WTC11 (cell line): ENCODE measurements around the gene LHFPL4. TPM values are rescaled to one million over a fixed set of nuclear protein-coding genes. Genes with fewer than 3 reads are reported as not detected.
A peak's percentile ranks its signal among the peaks of the same experiment; 100 is the strongest.

Source experiments
- ATAC-seq: fragments of 200-7000 bp; cut with Tn5 transposase; 2 replicates; pipeline ENCODE4 v1.10.0; 2021; ENCODE audit warnings: mild to moderate bottlenecking, moderate library complexity
- CTCF ChIA-PET: fragments of 300-600 bp; sonication (Branson Sonifier 250); formaldehyde crosslinking; loops from one replicate; lab custom pipeline; 2021; ENCODE audit warnings: antibody characterized with exemption; lab: Charles Lee
- POLR2A ChIA-PET: fragments of 350-600 bp; sonication (Branson Sonifier 250); formaldehyde crosslinking; loops from one replicate; lab custom pipeline; 2021; ENCODE audit warnings: antibody characterized with exemption; lab: Charles Lee
- DNase-seq: peaks from one replicate; pipeline ENCODE4 v3.0.0; 2021; ENCODE audit warnings: low spot score
- H3K27ac Mint-ChIP-seq: 2 replicates; pipeline ENCODE4 v1.8.0; 2021; ENCODE audit warnings: mixed read lengths
- H3K27me3 Mint-ChIP-seq: 2 replicates; pipeline ENCODE4 v1.8.0; 2021; ENCODE audit warnings: low read depth, mild to moderate bottlenecking, moderate library complexity, mixed read lengths
- H3K36me3 Mint-ChIP-seq: 2 replicates; pipeline ENCODE4 v1.8.0; 2021; ENCODE audit warnings: mixed read lengths
- H3K4me1 Mint-ChIP-seq: 2 replicates; pipeline ENCODE4 v1.8.0; 2022; ENCODE audit warnings: mixed read lengths
- H3K4me3 Mint-ChIP-seq: 2 replicates; pipeline ENCODE4 v1.8.0; 2021; ENCODE audit warnings: mild to moderate bottlenecking, moderate library complexity, mixed read lengths
- H3K9me3 Mint-ChIP-seq: 2 replicates; pipeline ENCODE4 v1.8.0; 2021; ENCODE audit warnings: mixed read lengths
- ARID4B ChIP-seq: sonication (generic); formaldehyde crosslinking; IDR thresholded peaks from 2 replicates; pipeline ENCODE4 v1.8.0; 2023; ENCODE audit warnings: missing genetic modification reagents, mild to moderate bottlenecking, borderline replicate concordance
- CREB1 ChIP-seq: sonication (generic); formaldehyde crosslinking; IDR thresholded peaks from 2 replicates; pipeline ENCODE4 v1.8.0; 2023; ENCODE audit warnings: mild to moderate bottlenecking, missing genetic modification reagents
- CTCF ChIP-seq: fragments of 200-600 bp; IDR thresholded peaks from 2 replicates; pipeline ENCODE4 v1.8.0; 2022; ENCODE audit warnings: antibody characterized with exemption
- E2F1 ChIP-seq: sonication (generic); formaldehyde crosslinking; IDR thresholded peaks from 2 replicates; pipeline ENCODE4 v1.8.0; 2022; ENCODE audit warnings: mild to moderate bottlenecking, missing genetic modification reagents
- E2F5 ChIP-seq: sonication (generic); formaldehyde crosslinking; IDR thresholded peaks from 2 replicates; pipeline ENCODE4 v1.8.1; 2022; ENCODE audit warnings: mild to moderate bottlenecking, moderate library complexity, missing genetic modification reagents
- EMX1 ChIP-seq: fragments of 250-450 bp; sonication (Bioruptor Pico); IDR thresholded peaks from 2 replicates; pipeline ENCODE4 v1.8.0; 2021; ENCODE audit warnings: mild to moderate bottlenecking
- ESRRA ChIP-seq: sonication (generic); formaldehyde crosslinking; IDR thresholded peaks from 2 replicates; pipeline ENCODE4 v1.8.1; 2022; ENCODE audit warnings: mild to moderate bottlenecking, missing genetic modification reagents, borderline replicate concordance
- ETV6 ChIP-seq: sonication (generic); formaldehyde crosslinking; IDR thresholded peaks from 2 replicates; pipeline ENCODE4 v1.8.1; 2022; ENCODE audit warnings: mild to moderate bottlenecking, missing genetic modification reagents
- FOXK1 ChIP-seq: sonication (generic); formaldehyde crosslinking; IDR thresholded peaks from 2 replicates; pipeline ENCODE4 v1.8.0; 2022; ENCODE audit warnings: mild to moderate bottlenecking, moderate library complexity, missing genetic modification reagents
- GABPB1 ChIP-seq: sonication (generic); formaldehyde crosslinking; IDR thresholded peaks from 2 replicates; pipeline ENCODE4 v1.8.1; 2023; ENCODE audit warnings: mild to moderate bottlenecking, missing genetic modification reagents
- NR1H2 ChIP-seq: sonication (generic); formaldehyde crosslinking; IDR thresholded peaks from 2 replicates; pipeline ENCODE4 v1.9.0; 2021; ENCODE audit warnings: mild to moderate bottlenecking, moderate library complexity, missing genetic modification reagents
- SMAD3 ChIP-seq: sonication (generic); formaldehyde crosslinking; IDR thresholded peaks from 2 replicates; pipeline ENCODE4 v1.8.0; 2022; ENCODE audit warnings: missing genetic modification reagents, mild to moderate bottlenecking, borderline replicate concordance
- SOX15 ChIP-seq: fragments of 250-450 bp; sonication (Bioruptor Pico); IDR thresholded peaks from 2 replicates; pipeline ENCODE4 v1.9.0; 2021; ENCODE audit warnings: mild to moderate bottlenecking
- SP1 ChIP-seq: sonication (generic); formaldehyde crosslinking; conservative IDR thresholded peaks from 2 replicates; pipeline ENCODE4 v1.8.1; 2022; ENCODE audit warnings: missing genetic modification reagents
- USF2 ChIP-seq: sonication (generic); formaldehyde crosslinking; IDR thresholded peaks from 2 replicates; pipeline ENCODE4 v1.8.1; 2023; ENCODE audit warnings: mild to moderate bottlenecking, missing genetic modification reagents, moderate library complexity
- ZNF138 ChIP-seq: sonication (generic); formaldehyde crosslinking; conservative IDR thresholded peaks from 2 replicates; pipeline ENCODE4 v1.8.1; 2022; ENCODE audit warnings: mild to moderate bottlenecking, moderate library complexity, missing genetic modification reagents
- ZNF219 ChIP-seq: sonication (generic); formaldehyde crosslinking; IDR thresholded peaks from 2 replicates; pipeline ENCODE4 v1.8.0; 2023; ENCODE audit warnings: missing genetic modification reagents, mild to moderate bottlenecking, borderline replicate concordance
- ZNF263 ChIP-seq: sonication (generic); formaldehyde crosslinking; IDR thresholded peaks from 2 replicates; pipeline ENCODE4 v1.8.1; 2022; ENCODE audit warnings: low read depth, mild to moderate bottlenecking, moderate library complexity, missing genetic modification reagents
- total RNA-seq: library from RNA; stranded (reverse); gene quantifications from 3 replicates; pipeline ENCODE4 v1.2.3, GENCODE V29; 2021

The LHFPL4 gene
- total RNA-seq, 1 experiment from 2014 or later = 24.4 TPM

- ATAC-seq (peak; percentile 61), DNase-seq (peak; percentile 95)
- Mint-ChIP-seq H3K36me3 (0 out of 2 replicates have a peak, but pooled peaks cover 2% of the 10 kb centered on the region), H3K27ac (no peak overlapping the region), H3K9me3 (no peaks in the 10 kb centered on the region), H3K27me3 (peaks cover 51% of the 10 kb centered on the region), H3K4me3 (no peak overlapping the region; the same call in 1 of the 2 replicates), H3K4me1 (peaks cover 12% of the 10 kb centered on the region)
- ChIA-PET CTCF (interaction anchor here (0.6 to 7.4 kb wide), 42 partner anchors 9 to 508 kb away, joined by 3 to 162 read pairs (median 4); partner anchors contain the start of genes BRPF1, MTMR14 and OGG1), POLR2A (interaction anchor here (1.4 kb wide), 1 partner anchor 146 kb away, joined by 3 read pairs; the partner anchor contains the start of gene MTMR14)
- peak; percentile 96 for TF ChIP-seq CTCF
- TF ChIP-seq NR1H2 (CRISPR knock-in tag) = no peak
- no peak for TF ChIP-seq ESRRA (CRISPR knock-in tag)
These were observed 50.3 kb downstream of the LHFPL4 start for GRCh38 chr3:9503283-9503682.

- DNase-seq (no peak), ATAC-seq (no peak)
- Mint-ChIP-seq H3K4me1 (peaks cover 11% of the 10 kb centered on the region), H3K27me3 (peaks cover 49% of the 10 kb centered on the region), H3K4me3 (peak overlapping the region; percentile 54; the same call in 1 of the 2 replicates), H3K36me3 (0 out of 2 replicates have a peak, but pooled peaks cover 2% of the 10 kb centered on the region), H3K9me3 (no peaks in the 10 kb centered on the region), H3K27ac (no peak overlapping the region)
- ChIA-PET CTCF (interaction anchor here (0.5 to 7.4 kb wide), 46 partner anchors 9 to 317 kb away, joined by 3 to 162 read pairs (median 4); partner anchors contain the start of genes ARPC4, BRPF1, MTMR14 and OGG1), POLR2A (interaction anchor here (0.6 to 0.7 kb wide), 3 partner anchors 53 to 162 kb away, joined by 3 to 5 read pairs (median 3); partner anchors contain the start of gene LHFPL4)
- TF ChIP-seq SOX15 (CRISPR knock-in tag) (no peak), E2F5 (CRISPR knock-in tag) (no peak)
These were observed 52.4 kb downstream of the LHFPL4 start for GRCh38 chr3:9501226-9501625.

- peak overlapping the region; percentile 86 for H3K4me3 Mint-ChIP-seq
- peak; percentile 96 for DNase-seq
- 0 out of 2 replicates have a peak, but pooled peaks have one; percentile 4 for TF ChIP-seq ZNF138 (CRISPR knock-in tag)
- TF ChIP-seq USF2 (CRISPR knock-in tag) = no peak
- no peak for TF ChIP-seq CREB1 (CRISPR knock-in tag)
- TF ChIP-seq E2F1 = no peak
- 0 out of 2 replicates have a peak, but pooled peaks have one; percentile 35 for TF ChIP-seq SP1 (CRISPR knock-in tag)
- TF ChIP-seq FOXK1 (CRISPR knock-in tag) = peak; percentile 39; the same call in 1 of the 2 replicates
- TF ChIP-seq SMAD3 = no peak
- TF ChIP-seq ZNF263 (CRISPR knock-in tag) = peak; percentile 91
- peak; percentile 77 for TF ChIP-seq ETV6 (CRISPR knock-in tag)
- no peak for TF ChIP-seq E2F5 (CRISPR knock-in tag)
- TF ChIP-seq ARID4B = 0 out of 2 replicates have a peak, but pooled peaks have one; percentile 53
- TF ChIP-seq ZNF219 = no peak
- TF ChIP-seq EMX1 (CRISPR knock-in tag) = no peak
- no peak for TF ChIP-seq GABPB1 (CRISPR knock-in tag)
These were observed 53.2 kb downstream of the LHFPL4 start for GRCh38 chr3:9500108-9501050.

More at GRCh38 chr3:9500108-9501050, 53.2 kb downstream of the LHFPL4 start:
- ATAC-seq = peak; percentile 88
- POLR2A ChIA-PET = interaction anchor here (0.6 to 1.0 kb wide), 4 partner anchors 48 to 163 kb away, joined by 3 to 5 read pairs (median 3); partner anchors contain the start of gene LHFPL4
- Mint-ChIP-seq H3K4me1 (peaks cover 11% of the 10 kb centered on the region), H3K36me3 (0 out of 2 replicates have a peak, but pooled peaks cover 2% of the 10 kb centered on the region), H3K27ac (no peak overlapping the region), H3K27me3 (peaks cover 54% of the 10 kb centered on the region), H3K9me3 (no peaks in the 10 kb centered on the region)
- CTCF ChIA-PET = interaction anchor here (0.5 to 7.4 kb wide), 46 partner anchors 8 to 317 kb away, joined by 3 to 162 read pairs (median 4); partner anchors contain the start of genes ARPC4, BRPF1, MTMR14 and OGG1
